T-helper 17 cell (primary cell): ENCODE data around the gene GZF1. TPM values are rescaled to one million over a fixed set of nuclear protein-coding genes. Genes with fewer than 3 reads are reported as not detected.

ENCODE experiments used
- ATAC-seq: fragments of 150-1000 bp; cut with Tn5 transposase; 2 replicates; pipeline ENCODE4 v1.10.0; 2021; ENCODE audit warnings: mild to moderate bottlenecking, moderate library complexity
- DNase-seq, 3 donors: peaks; one replicate each; pipeline versions ENCODE4 v3.0.0 to v3.0.0-alpha.2; 2020 to 2021
- H3K9me3 ChIP-seq: one replicate; pipeline ENCODE4 v1.7.0; 2013; ENCODE audit warnings: low read length, mild to moderate bottlenecking; ENCODE audit not compliant: control insufficient read depth, poor library complexity, severe bottlenecking
- H3K27ac Mint-ChIP-seq: one replicate; pipeline ENCODE4 v1.8.0; 2022; ENCODE audit warnings: mild to moderate bottlenecking, moderate library complexity, mixed read lengths
- H3K27me3 Mint-ChIP-seq: one replicate; pipeline ENCODE4 v1.8.0; 2022; ENCODE audit warnings: mixed read lengths
- H3K36me3 Mint-ChIP-seq: one replicate; pipeline ENCODE4 v1.8.0; 2022; ENCODE audit warnings: low read depth, mixed read lengths
- H3K4me1 Mint-ChIP-seq: one replicate; pipeline ENCODE4 v1.8.0; 2022; ENCODE audit warnings: mild to moderate bottlenecking, mixed read lengths
- H3K4me3 Mint-ChIP-seq: one replicate; pipeline ENCODE4 v1.8.0; 2022; ENCODE audit warnings: mild to moderate bottlenecking, moderate library complexity, mixed read lengths
- total RNA-seq, 4 donors: library from RNA in 2 of 4; stranded (reverse) in 2 of 4; gene quantifications; one replicate each; pipeline ENCODE4 v1.2.3 and lab custom pipeline; 2022 to 2026

Gene GZF1
- total RNA-seq, 2 donors from 2014 or later, result 27.7 to 28.5 TPM

DNA sequence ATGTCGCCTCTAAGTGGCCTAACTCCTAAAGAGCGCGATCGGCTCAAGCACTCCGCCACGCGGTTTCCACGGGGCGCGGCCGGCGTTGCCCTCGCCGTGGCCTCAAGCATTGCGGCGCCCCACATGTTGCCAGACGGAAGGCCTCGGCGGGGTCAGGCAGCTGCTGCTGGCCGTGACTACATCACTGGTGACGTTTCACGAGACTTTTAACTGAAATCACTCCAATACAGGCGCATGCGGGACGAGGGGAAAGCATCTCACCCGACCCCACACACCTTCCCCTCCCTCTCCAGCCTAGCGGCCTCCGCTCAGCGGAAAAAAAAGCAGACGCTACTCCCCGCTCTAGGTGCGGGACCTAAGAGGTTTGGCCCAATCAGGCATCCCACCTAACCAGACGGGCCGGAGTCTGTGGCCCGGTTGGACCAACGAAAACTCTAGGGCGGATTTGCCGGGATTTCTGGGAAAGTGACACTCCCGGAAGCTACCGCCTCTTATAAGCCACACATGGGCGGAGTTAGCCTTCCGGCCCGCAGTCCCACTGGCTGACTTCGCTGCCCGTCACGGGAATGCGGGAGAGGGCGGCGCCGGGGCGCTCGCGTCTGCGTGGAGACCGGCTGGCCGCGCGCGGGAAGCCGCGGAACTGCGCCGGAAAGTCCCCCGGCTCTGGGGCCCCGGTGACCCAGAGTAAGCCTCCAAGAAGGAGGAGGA lies 11.6 kb upstream of the GZF1 start, which contains the start of gene NXT1:
Gene NXT1 (plus strand): TSS at position 596 of the 708 bp plus-strand sequence. CDS start 3,251 bp downstream, outside the sequence.
- peaks cover 18% of the 10 kb centered on the region for H3K4me1 Mint-ChIP-seq
- H3K9me3 ChIP-seq, result no peaks in the 10 kb centered on the region
- H3K36me3 Mint-ChIP-seq, result peaks cover 2% of the 10 kb centered on the region
- ATAC-seq (peak; percentile 85), DNase-seq (peak; percentile 92 to 98 (median 93))
- peak within 1 kb of the TSS; percentile 100 for H3K27ac Mint-ChIP-seq
- peak within 1 kb of the TSS; percentile 99 for H3K4me3 Mint-ChIP-seq
- no peaks in the 10 kb centered on the region for H3K27me3 Mint-ChIP-seq

- Mint-ChIP-seq H3K27ac (peak overlapping the region; percentile 100), H3K4me3 (peak overlapping the region; percentile 99), H3K36me3 (peaks cover 2% of the 10 kb centered on the region), H3K27me3 (no peaks in the 10 kb centered on the region), H3K4me1 (peaks cover 18% of the 10 kb centered on the region)
- ATAC-seq (peak; percentile 38), DNase-seq (peak; percentile 39 to 50 (median 39))
- H3K9me3 ChIP-seq, result no peaks in the 10 kb centered on the region
Observed at GRCh38 chr20:23350904-23351838, 10.8 kb upstream of the GZF1 start.

DNA sequence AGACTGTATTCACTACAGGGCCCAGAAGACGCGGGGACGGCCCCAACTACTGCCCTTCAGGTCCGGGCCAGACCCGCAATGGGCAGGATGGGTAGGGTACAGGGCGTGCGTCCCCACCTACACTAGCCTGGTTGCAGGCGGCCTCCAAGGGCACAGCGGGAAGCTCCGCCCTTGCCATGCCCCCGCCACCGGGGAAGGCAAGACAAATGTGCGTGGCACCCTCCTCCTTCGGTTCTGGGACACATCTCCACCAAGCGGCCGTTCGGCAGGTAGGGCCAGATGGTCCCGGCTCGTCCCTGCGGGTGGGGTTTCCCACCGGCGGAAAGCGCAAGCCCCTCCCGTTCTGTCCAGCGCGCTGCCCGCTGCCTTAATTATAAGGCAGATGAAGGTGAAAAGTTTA lies 5.8 kb upstream of the GZF1 start:
- H3K9me3 ChIP-seq, result no peaks in the 10 kb centered on the region
- Mint-ChIP-seq H3K27ac (peak overlapping the region; percentile 49), H3K27me3 (no peaks in the 10 kb centered on the region), H3K4me3 (no peak overlapping the region), H3K36me3 (no peaks in the 10 kb centered on the region), H3K4me1 (peaks cover 10% of the 10 kb centered on the region)
- DNase-seq (no peak), ATAC-seq (no peak)

DNA sequence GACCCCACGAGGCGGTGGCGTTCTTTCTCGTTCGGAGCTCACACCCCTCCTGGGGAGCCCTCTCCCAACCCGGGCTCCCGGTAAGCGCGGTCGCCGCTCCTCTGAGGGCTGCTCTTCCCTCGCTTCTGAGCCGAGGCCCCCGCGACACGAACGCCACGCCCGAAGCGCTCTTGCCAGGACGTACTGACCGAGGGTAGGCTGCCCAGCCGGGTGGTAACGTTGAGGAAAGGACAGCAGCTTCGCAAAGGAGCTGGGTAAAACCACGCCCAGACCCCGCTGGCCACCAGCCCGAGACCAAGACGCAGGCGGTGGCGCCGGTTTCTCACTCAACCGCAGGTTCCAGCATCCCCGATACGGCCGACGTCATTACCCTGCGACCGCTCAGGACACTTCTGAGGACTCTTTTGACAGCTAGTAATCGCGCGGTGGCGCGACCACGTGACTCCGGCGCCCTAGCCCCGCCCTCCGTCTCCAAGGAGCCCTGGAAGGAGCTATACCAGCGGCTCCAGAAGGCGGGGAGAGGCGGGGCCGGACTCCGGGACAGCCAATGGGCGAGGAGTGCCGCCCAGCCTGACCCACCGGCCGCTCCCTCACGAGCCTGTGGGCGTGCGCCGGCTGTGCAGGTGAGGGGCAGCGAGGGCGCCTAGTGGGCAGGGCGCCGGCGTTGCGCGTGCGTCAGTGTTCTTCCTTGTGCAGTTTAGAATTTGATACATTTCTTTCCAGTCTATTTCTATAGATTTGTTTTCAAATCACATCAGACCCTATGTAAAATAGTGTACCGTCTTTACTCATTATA lies 4.0 kb upstream of the GZF1 start:
- Mint-ChIP-seq H3K27me3 (no peaks in the 10 kb centered on the region), H3K36me3 (no peaks in the 10 kb centered on the region)
- ATAC-seq, result peak; percentile 79

DNA sequence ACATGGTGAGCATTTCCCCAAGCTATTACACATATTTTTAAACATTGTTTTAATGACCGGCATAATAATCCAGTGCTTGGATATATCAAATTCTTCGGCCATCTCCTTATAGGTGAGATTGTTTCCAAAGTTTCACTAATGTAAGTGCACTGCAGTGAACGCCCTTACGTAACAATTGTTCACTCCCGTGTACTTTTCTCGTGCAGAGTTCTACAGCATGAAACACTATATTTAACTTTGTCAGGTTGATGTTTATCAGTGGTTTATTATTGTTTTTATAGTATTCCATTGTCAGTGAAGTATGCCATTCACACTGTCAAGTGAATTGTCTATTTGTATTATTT lies 3.4 kb upstream of the GZF1 start:
- no peaks in the 10 kb centered on the region for H3K9me3 ChIP-seq
- no peaks in the 10 kb centered on the region for H3K36me3 Mint-ChIP-seq
- H3K4me1 Mint-ChIP-seq, result peaks cover 11% of the 10 kb centered on the region
- H3K27ac Mint-ChIP-seq, result peak overlapping the region; percentile 94
- ATAC-seq, result no peak
- no peaks in the 10 kb centered on the region for H3K27me3 Mint-ChIP-seq
- DNase-seq, result no peak
- H3K4me3 Mint-ChIP-seq, result peak overlapping the region; percentile 93

More for the DNA sequence above, 4.0 kb upstream of the GZF1 start:
- DNase-seq, result peak; percentile 98 to 99 (median 99)
- H3K9me3 ChIP-seq, result no peaks in the 10 kb centered on the region
- Mint-ChIP-seq H3K4me3 (peak overlapping the region; percentile 93), H3K27ac (peak overlapping the region; percentile 94), H3K4me1 (peaks cover 5% of the 10 kb centered on the region)

DNA sequence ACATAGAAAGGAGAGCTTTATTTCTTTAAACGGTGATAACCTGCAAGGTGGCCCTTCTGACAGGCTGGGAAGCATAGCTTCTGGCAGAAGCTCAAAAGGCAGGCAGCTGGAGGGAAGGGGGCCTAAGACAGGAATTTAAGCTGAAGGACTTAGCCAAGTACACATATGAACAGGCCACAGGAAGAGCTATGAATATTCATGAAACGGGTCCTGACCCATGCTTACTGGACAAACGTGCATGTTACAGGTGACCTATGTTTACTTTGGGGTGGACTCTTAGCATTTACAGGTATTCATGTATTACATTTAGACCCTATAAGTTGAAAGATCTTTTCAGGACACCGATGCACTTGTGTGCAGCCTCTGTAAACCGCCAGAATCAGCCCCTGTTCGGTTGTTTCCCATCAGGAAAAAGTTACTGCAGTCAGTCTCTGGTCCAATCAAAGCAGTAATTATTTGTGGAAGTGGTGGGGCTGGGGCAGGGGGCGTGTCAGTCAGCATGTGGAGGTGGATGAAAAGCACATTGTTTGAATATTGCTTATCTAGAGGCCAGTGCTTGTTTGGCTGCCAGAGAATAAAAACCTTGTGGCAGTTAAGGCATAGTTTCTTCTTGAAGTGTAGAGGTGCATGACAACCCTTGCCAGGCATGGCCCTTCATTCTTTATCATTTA lies 2.9 kb upstream of the GZF1 start:
- Mint-ChIP-seq H3K4me1 (peaks cover 15% of the 10 kb centered on the region), H3K4me3 (no peak overlapping the region), H3K36me3 (no peaks in the 10 kb centered on the region), H3K27ac (peak overlapping the region; percentile 94), H3K27me3 (no peaks in the 10 kb centered on the region)
- H3K9me3 ChIP-seq, result no peaks in the 10 kb centered on the region
- DNase-seq (no peak), ATAC-seq (no peak)

DNA sequence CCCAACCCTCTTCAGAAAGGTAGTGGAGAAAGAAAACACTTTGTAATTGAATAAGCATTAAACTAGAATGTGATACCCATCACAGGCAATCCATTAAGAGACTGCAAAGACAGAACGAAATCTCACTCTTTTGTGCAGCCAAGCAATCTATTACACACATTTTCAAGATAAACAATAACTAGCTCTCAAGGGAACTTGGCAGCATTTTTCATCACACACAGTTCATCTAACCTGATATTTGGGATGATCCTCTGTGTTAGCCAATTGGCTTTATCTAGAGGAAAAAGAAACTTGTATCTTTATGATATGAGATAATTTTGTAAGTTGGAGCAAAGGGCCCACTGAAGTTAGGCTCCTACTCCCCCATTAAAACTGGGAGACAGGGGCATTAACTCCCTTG lies 1.5 kb upstream of the GZF1 start:
- Mint-ChIP-seq H3K27ac (no peak overlapping the region), H3K4me3 (peak overlapping the region; percentile 81), H3K36me3 (peaks cover 8% of the 10 kb centered on the region), H3K4me1 (peaks cover 27% of the 10 kb centered on the region), H3K27me3 (no peaks in the 10 kb centered on the region)
- DNase-seq, result no peak
- H3K9me3 ChIP-seq, result no peaks in the 10 kb centered on the region
- no peak for ATAC-seq

DNA sequence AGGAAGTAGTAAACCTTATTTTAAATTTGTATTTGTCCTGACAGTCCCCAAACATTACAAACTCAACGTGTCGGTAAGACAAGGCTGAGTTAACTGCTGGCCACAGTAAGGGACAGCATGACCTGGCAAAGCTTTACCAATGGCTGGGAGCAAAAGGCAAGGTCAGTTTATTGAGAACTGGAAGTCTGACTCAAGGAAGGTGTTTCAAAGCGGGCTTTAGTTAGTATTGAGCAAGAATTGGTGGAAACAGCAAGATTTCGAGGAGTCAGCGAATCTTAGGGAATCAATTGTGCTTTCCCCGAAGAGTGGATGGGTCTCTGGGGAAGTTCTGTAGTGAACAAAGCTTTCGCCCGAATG lies 885 bp upstream of the GZF1 start:
- Mint-ChIP-seq H3K36me3 (peaks cover 8% of the 10 kb centered on the region), H3K4me3 (peak overlapping the region; percentile 81), H3K4me1 (peaks cover 30% of the 10 kb centered on the region), H3K27me3 (no peaks in the 10 kb centered on the region), H3K27ac (peak overlapping the region; percentile 95)
- H3K9me3 ChIP-seq, result no peaks in the 10 kb centered on the region
- DNase-seq, result no peak
- ATAC-seq, result no peak

DNA sequence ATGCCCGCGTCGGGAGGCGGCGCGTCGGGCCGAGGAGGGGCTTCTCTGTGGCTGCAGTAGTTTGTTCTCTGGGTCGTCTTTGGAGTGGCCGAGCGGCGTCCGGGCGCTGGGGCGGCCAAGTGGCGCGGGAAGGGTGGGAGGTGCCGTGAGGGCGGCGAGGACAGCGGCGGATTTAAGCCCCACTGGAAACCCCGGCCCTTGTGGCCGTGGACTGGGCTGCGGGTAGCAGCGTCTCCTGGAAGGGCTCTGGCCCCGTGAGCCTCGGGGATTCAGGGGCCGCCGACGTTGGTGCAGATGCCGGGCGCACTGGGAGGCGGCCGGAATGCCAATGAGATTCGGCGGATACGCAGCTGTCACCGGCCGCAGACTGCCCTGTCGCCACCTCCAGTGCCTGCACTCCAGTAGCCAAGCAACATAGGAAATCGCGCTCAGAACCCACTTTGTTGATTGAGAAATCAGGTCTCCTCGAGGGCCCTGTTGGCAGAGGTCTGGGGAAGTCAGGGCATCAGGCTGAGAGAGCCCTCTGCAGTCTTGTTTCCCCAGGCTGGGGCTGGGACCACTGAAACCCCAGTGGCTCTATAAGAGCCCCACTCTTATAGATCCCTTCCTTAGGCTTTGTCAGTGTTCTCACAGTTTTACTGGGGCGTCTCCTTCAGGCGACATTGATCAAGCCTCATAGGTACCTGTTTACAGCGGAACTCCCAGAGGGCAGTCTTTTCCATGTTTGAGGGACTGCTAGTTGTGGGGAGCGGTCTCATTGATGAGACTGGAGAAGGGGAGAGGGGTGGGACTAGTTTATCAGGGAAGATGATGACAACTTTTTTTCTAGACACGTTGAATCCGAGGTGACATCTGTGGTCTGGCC lies 642 bp downstream of the GZF1 start:
- no peak for DNase-seq
- peak overlapping the region; percentile 94 for H3K4me3 Mint-ChIP-seq
- no peaks in the 10 kb centered on the region for H3K27me3 Mint-ChIP-seq
- H3K9me3 ChIP-seq, result no peaks in the 10 kb centered on the region
- H3K4me1 Mint-ChIP-seq, result peaks cover 41% of the 10 kb centered on the region
- peak overlapping the region; percentile 95 for H3K27ac Mint-ChIP-seq
- no peak for ATAC-seq
- peaks cover 8% of the 10 kb centered on the region for H3K36me3 Mint-ChIP-seq

GRCh38 chr20:23363257-23363649 lies 1.3 kb downstream of the GZF1 start:
- H3K9me3 ChIP-seq, result no peaks in the 10 kb centered on the region
- ATAC-seq, result no peak
- peaks cover 8% of the 10 kb centered on the region for H3K36me3 Mint-ChIP-seq
- no peak for DNase-seq
- peak overlapping the region; percentile 94 for H3K4me3 Mint-ChIP-seq
- H3K27ac Mint-ChIP-seq, result peak overlapping the region; percentile 95
- no peaks in the 10 kb centered on the region for H3K27me3 Mint-ChIP-seq
- H3K4me1 Mint-ChIP-seq, result peaks cover 43% of the 10 kb centered on the region

DNA sequence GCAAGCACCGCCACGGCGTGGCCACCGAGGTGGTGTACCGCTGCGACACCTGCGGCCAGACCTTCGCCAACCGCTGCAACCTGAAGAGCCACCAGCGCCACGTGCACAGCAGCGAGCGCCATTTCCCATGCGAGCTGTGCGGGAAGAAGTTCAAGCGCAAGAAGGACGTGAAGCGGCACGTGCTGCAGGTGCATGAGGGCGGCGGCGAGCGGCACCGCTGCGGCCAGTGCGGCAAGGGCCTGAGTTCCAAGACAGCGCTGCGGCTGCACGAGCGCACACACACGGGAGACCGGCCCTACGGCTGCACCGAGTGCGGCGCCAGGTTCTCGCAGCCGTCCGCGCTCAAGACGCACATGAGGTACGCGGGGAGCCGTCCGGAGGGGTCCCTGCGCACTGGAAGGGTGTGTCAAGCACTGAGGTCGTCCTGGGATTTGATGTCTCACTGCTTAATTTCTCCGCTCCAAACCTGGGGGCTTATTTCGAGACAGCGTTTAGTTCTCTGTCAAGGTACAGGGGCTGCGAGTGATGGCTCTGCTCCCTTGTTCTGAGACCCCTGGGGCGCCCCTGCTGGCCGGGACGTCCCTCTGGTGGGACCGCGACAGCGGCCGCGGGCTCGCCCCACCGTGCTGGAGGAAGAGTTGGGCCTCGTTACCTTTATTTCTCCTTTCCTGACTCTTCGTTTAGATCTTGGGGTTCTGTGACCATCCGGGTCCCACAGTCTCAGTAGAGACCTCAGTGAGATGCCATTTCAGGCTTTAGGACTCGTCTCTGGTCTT lies 3.6 kb downstream of the GZF1 start:
- Mint-ChIP-seq H3K27ac (peak overlapping the region; percentile 90), H3K36me3 (peaks cover 8% of the 10 kb centered on the region)
- H3K9me3 ChIP-seq, result no peaks in the 10 kb centered on the region

More for the DNA sequence above, 3.6 kb downstream of the GZF1 start:
- Mint-ChIP-seq H3K4me3 (peak overlapping the region; percentile 66), H3K4me1 (peaks cover 41% of the 10 kb centered on the region), H3K27me3 (no peaks in the 10 kb centered on the region)
- no peak for DNase-seq
- no peak for ATAC-seq
